Ovary (tissue), 3 donors: ENCODE results near the gene INS.

ENCODE experiments used
- CTCF ChIP-seq, 3 donors: fragments of 450-650 bp in 2 of 3; fragments of 200-600 bp in 1 of 3; IDR thresholded peaks; one replicate each; pipeline versions ENCODE4 v1.5.1 to v1.8.0; 2016 to 2022; ENCODE audit warnings: antibody characterized with exemption in 3 of 3, mild to moderate bottlenecking in 1 of 3
- EP300 ChIP-seq: sonication (generic); formaldehyde crosslinking; IDR thresholded peaks from one replicate; pipeline ENCODE4 v1.6.1; 2017; ENCODE audit warnings: antibody characterized with exemption
- donor health status: DM: no; HTN: no; CAD: no.

GRCh38 chr11:2188745-2189144 is 27.7 kb upstream of the INS start:
- no peak for TF ChIP-seq CTCF (IDR thresholded peaks at IDR 0.05)
- TF ChIP-seq EP300, result no peak
